OCI-LY1 (cell line): ENCODE results near the gene KIAA0232.

ENCODE experiments used
- H2AFZ ChIP-seq: fragments of 200-600 bp; sonication (generic), shearing (Covaris generic); 2 replicates; pipeline ENCODE4 v1.6.0; 2014; ENCODE audit warnings: antibody characterized with exemption, mild to moderate bottlenecking, low read length
- H3F3A ChIP-seq: fragments of 200-600 bp; sonication (generic), shearing (Covaris generic); 2 replicates; pipeline ENCODE4 v1.6.0; 2014; ENCODE audit warnings: mild to moderate bottlenecking, antibody characterized with exemption, low read length, moderate library complexity; ENCODE audit not compliant: insufficient read depth
- H3K27ac ChIP-seq: fragments of 200-600 bp; sonication (generic); 2 replicates; pipeline ENCODE4 v1.5.1; 2014; ENCODE audit warnings: low read length, mixed run types, mild to moderate bottlenecking, low read depth; ENCODE audit not compliant: poor library complexity, severe bottlenecking
- H3K27me3 ChIP-seq: fragments of 200-600 bp; sonication (generic); 2 replicates; pipeline ENCODE4 v1.6.0; 2014; ENCODE audit warnings: antibody characterized with exemption, mild to moderate bottlenecking, low read length, moderate library complexity; ENCODE audit not compliant: insufficient read depth
- H3K36me3 ChIP-seq: fragments of 200-600 bp; sonication (generic); 2 replicates; pipeline ENCODE4 v1.6.1; 2014; ENCODE audit warnings: mild to moderate bottlenecking, antibody characterized with exemption, low read length, moderate library complexity, mixed read lengths; ENCODE audit not compliant: insufficient read depth
- H3K4me1 ChIP-seq: fragments of 200-600 bp; sonication (generic); 2 replicates; pipeline ENCODE4 v1.5.1; 2014; ENCODE audit warnings: mild to moderate bottlenecking, low read length, moderate library complexity; ENCODE audit not compliant: insufficient read depth, severe bottlenecking
- H3K4me2 ChIP-seq: fragments of 200-600 bp; sonication (generic), shearing (Covaris generic); 2 replicates; pipeline ENCODE4 v1.6.1; 2014; ENCODE audit warnings: low read length
- H3K4me3 ChIP-seq: fragments of 200-600 bp; sonication (generic); 2 replicates; pipeline ENCODE4 v1.5.1; 2014; ENCODE audit warnings: low read length, low read depth, mild to moderate bottlenecking, mixed read lengths; ENCODE audit not compliant: poor library complexity, severe bottlenecking
- H3K79me2 ChIP-seq: fragments of 200-600 bp; shearing (Covaris generic); 2 replicates; pipeline ENCODE4 v1.6.1; 2016; ENCODE audit warnings: mixed run types, low read length, mixed read lengths; ENCODE audit not compliant: insufficient read depth
- H3K9ac ChIP-seq: fragments of 200-600 bp; sonication (generic), shearing (Covaris generic); 2 replicates; pipeline ENCODE4 v1.6.1; 2014; ENCODE audit warnings: mild to moderate bottlenecking, low read length, mixed read lengths
- H3K9me2 ChIP-seq: fragments of 200-600 bp; sonication (generic), shearing (Covaris generic); 2 replicates; pipeline ENCODE4 v1.6.1; 2014; ENCODE audit warnings: low read depth, mild to moderate bottlenecking, low read length, mixed read lengths
- H3K9me3 ChIP-seq: fragments of 200-600 bp; shearing (Covaris generic); 2 replicates; pipeline ENCODE4 v1.6.1; 2014; ENCODE audit warnings: low read length, mixed read lengths
- H4K20me1 ChIP-seq: fragments of 200-600 bp; sonication (generic), shearing (Covaris generic); 2 replicates; pipeline ENCODE4 v1.6.0; 2016; ENCODE audit warnings: mild to moderate bottlenecking, low read length; ENCODE audit not compliant: insufficient read depth
- CTCF ChIP-seq: fragments of 200-600 bp; sonication (generic), shearing (Covaris generic); IDR thresholded peaks from 2 replicates; pipeline ENCODE4 v1.5.1; 2017; ENCODE audit warnings: mild to moderate bottlenecking, antibody characterized with exemption, low read length, moderate library complexity, mixed read lengths
- EZH2 ChIP-seq: fragments of 200-600 bp; sonication (generic), shearing (Covaris generic); IDR thresholded peaks from 2 replicates; pipeline ENCODE4 v1.8.0; 2017; ENCODE audit warnings: borderline replicate concordance, mixed run types, mild to moderate bottlenecking, antibody characterized with exemption, low read length, moderate library complexity, mixed read lengths

The KIAA0232 gene

GRCh38 chr4:6782147-6782845 is at the start of gene KIAA0232:
KIAA0232 (plus strand) TSS chr4:6782727; CDS start chr4:6824454, 41,727 bp downstream.
- Histone ChIP-seq H3K79me2 (peaks cover 10% of the 10 kb centered on the region; the same call in 1 of the 2 replicates), H3K36me3 (no peaks in the 10 kb centered on the region; the same call in 1 of the 2 replicates), H3K9ac (peak within 1 kb of the TSS; percentile 94), H4K20me1 (no peaks in the 10 kb centered on the region), H3K27me3 (no peaks in the 10 kb centered on the region), H3K9me3 (no peaks in the 10 kb centered on the region), H3K4me1 (peaks cover 36% of the 10 kb centered on the region), H3K4me3 (peak within 1 kb of the TSS; percentile 90), H3F3A (0 out of 2 replicates have a peak, but pooled peaks cover 3% of the 10 kb centered on the region), H3K27ac (peak within 1 kb of the TSS; percentile 43), H3K4me2 (peak within 1 kb of the TSS; percentile 91), H3K9me2 (no peaks in the 10 kb centered on the region), H2AFZ (no peak within 1 kb of the TSS)
- TF ChIP-seq CTCF = no peak
- no peak for TF ChIP-seq EZH2

GRCh38 chr4:6733358-6734164 is 49.0 kb upstream of the KIAA0232 start:
- no peak for TF ChIP-seq EZH2
- Histone ChIP-seq H3K27ac (no peak overlapping the region), H3K4me1 (no peaks in the 10 kb centered on the region), H3K79me2 (no peaks in the 10 kb centered on the region), H3K9me3 (no peaks in the 10 kb centered on the region), H3K4me2 (no peak overlapping the region), H3K27me3 (no peaks in the 10 kb centered on the region; the same call in 1 of the 2 replicates), H4K20me1 (no peaks in the 10 kb centered on the region), H3K36me3 (no peaks in the 10 kb centered on the region), H3K9me2 (no peaks in the 10 kb centered on the region), H2AFZ (no peak overlapping the region), H3F3A (no peaks in the 10 kb centered on the region), H3K9ac (no peak overlapping the region), H3K4me3 (no peak overlapping the region)

GRCh38 chr4:6734165-6734786 is 48.3 kb upstream of the KIAA0232 start:
- no peaks in the 10 kb centered on the region for H3F3A ChIP-seq
- H3K79me2 ChIP-seq = no peaks in the 10 kb centered on the region
- no peaks in the 10 kb centered on the region for H3K36me3 ChIP-seq
- H4K20me1 ChIP-seq = no peaks in the 10 kb centered on the region
- TF ChIP-seq CTCF (no peak), EZH2 (no peak)
- no peak overlapping the region for H3K27ac ChIP-seq
- no peak overlapping the region for H2AFZ ChIP-seq
- H3K9me2 ChIP-seq = no peaks in the 10 kb centered on the region
- no peak overlapping the region for H3K4me2 ChIP-seq
- no peak overlapping the region for H3K4me3 ChIP-seq
- no peaks in the 10 kb centered on the region for H3K27me3 ChIP-seq
- no peaks in the 10 kb centered on the region for H3K9me3 ChIP-seq
- H3K4me1 ChIP-seq = no peaks in the 10 kb centered on the region
- H3K9ac ChIP-seq = no peak overlapping the region
